Activated CD4-positive, alpha-beta T cell treated with anti-CD3 and anti-CD28 coated beads for 1 hour (primary cell): Measurements from ENCODE around the gene SERF1A.
"Not testable (repeated sequence)": the region's sequence is repeated elsewhere in the genome, so short reads cannot be mapped to it uniquely, and the experiment has no call there.

Experiments
- DNase-seq: peaks from one replicate; pipeline ENCODE4 v3.0.0-alpha.2; 2020

The SERF1A gene

DNA sequence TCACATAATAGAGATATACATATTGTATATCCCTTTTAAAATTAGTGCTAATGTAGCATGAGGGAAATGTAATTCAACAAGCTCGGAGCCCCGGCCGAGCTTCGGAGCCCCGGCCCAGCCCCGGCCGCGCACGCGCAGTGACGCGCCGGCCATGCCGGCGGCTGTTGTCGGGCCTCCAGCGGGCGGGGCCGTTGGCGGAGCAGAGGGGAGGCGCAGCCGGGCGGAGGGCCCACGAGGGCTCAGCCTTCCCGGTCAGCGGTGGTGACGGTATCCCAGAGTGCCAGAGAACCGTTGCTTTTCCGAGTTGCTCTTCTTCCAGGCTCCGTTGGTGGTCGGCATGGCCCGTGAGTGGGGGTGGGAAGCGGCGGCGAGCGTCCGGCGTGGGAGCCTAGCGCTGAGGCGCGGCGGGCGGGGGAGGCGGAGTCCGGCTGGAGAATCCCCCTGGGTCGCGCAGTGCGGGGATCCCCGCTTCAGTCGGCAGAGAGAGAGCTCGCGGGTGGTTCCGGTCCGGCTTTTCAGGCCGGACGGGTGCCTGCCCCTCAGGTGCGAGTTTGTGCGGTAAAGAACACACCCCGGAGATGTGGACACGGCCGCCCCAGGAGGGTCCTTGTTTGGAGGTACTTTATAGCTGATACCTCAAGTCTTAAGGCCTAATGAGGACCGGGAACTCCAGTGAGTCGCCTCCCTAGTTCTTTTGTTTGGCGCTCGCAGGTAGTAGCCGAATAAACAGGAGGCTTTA is at the start of gene SERF1A:
Gene SERF1A (plus strand): TSS at position 137 of the 739 bp plus-strand sequence. CDS start 201 bp downstream, at position 338.
- not testable (repeated sequence) for DNase-seq

DNA sequence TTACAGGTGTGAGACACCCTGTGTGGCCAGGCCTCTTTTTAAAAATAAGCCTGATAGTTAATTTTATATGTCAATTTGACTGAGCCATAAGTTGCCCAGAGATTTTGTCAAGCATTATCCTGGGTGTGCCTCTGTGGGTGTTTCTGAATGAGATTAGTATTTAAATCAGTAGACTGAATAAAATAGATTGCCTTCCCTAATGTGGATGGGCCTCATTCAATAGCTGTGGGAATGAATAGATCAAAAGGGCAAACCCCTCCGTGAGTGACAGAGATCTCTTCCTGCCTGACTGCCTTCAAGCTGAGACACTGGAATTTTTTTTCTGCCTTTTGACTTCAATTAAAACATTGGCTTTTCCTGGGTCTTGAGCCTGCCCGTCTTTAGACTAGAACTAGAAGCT is 33.7 kb upstream of the SERF1A start:
- not testable (repeated sequence) for DNase-seq

DNA sequence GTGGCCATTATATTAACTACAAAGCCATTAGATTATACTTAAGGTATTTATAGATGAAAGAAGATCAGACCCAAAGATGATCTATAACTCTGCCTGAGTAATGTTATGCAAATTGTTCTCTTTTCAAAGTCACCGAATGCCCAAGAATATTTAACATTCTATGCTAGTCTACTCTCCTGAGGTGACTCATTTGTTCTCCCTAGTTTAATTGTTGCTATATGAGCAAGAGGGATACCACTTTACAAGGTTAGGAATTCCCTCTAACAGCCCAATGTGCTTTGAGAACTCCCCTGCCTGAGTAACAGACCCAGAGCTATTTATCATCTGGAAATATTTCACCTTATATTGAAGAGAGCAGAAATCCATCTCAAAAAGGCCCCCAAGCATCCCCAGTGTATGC is 29.8 kb upstream of the SERF1A start:
- DNase-seq, result not testable (repeated sequence)

DNA sequence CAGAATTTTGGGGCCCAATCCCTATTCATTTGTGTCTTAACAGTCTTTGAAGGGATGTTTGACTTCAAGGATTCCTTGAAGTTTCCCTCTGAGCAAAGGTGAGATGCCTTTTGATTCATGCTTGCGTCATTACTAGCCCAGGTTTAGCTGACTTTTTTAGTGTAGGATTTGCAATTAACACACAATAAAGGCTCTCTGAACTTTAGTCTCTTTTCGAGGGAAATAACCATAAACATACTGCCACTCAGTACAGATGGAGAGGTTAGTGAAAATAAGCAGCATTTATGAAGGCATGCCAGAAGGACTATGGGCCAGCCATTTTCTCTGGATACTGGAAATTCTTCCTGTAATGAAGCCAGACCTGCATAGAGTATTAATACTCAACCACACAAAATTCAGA is 4.4 kb upstream of the SERF1A start:
- not testable (repeated sequence) for DNase-seq

DNA sequence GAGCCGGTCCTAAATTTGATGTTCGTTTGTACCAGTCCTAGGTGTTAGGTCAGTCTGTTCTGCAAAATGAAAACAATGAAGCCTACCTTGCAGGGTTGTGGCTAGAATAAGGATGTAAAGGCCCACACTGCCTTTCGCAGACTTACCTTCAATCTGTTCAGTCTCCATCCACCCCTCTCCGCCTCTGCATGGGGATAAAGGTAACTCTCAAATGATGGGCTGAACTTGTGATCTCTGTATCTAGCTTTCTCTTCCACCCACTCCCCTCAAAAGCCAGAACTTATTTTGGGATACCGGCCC is 753 bp downstream of the SERF1A start:
- DNase-seq, result not testable (repeated sequence)

DNA sequence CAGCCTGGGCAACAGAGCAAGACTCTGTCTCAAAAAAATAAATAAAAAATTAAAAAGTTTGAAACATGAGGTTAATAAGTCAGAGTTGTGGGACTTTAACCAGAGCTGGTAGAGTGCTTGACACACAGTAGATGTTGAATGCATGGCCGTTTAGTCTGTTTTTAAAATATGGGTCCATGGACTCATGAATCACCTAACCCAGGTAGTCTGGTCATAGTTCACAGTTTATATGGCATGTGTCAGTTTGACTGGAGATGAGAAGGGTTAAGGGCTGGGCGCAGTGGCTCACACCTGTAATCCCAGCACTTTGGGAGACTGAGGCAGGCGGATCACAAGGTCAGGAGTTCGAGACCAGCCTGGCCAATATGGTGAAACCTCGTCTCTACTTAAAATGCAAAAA is 6.2 kb downstream of the SERF1A start:
- not testable (repeated sequence) for DNase-seq

DNA sequence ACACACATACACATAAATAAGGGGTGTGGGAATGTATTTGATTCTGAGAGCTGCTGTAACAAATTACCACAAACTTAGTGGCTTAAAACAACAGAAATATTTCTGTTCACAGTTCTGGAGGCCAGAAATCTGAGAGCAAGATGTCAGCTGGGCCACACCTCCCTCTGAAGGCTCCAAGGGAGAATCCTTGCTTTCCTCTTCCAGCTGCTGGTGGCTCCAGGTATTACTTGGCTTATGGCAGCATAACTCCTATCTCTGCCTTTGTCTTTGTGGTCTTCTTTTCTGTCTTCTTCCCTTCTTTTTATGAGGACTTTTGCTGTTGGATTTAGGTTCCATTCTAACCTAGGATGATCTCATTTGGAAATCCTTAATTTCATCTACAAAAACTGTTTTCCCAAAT is 16.4 kb downstream of the SERF1A start:
- DNase-seq, result not testable (repeated sequence)

DNA sequence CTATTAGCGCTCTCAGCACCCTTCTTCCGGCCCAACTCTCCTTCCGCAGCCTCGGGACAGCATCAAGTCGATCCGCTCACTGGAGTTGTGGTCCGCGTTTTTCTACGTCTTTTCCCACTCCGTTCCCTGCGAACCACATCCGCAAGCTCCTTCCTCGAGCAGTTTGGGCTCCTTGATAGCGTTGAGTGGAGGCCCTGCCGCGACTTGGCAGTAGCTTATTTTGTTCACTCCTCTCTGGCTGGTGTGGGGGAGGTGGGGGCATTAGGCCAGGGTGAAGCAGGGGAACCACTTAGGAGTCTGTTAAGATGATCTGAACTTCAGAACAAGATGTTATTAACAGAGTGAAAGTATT is 24.7 kb downstream of the SERF1A start:
- DNase-seq, result not testable (repeated sequence)

DNA sequence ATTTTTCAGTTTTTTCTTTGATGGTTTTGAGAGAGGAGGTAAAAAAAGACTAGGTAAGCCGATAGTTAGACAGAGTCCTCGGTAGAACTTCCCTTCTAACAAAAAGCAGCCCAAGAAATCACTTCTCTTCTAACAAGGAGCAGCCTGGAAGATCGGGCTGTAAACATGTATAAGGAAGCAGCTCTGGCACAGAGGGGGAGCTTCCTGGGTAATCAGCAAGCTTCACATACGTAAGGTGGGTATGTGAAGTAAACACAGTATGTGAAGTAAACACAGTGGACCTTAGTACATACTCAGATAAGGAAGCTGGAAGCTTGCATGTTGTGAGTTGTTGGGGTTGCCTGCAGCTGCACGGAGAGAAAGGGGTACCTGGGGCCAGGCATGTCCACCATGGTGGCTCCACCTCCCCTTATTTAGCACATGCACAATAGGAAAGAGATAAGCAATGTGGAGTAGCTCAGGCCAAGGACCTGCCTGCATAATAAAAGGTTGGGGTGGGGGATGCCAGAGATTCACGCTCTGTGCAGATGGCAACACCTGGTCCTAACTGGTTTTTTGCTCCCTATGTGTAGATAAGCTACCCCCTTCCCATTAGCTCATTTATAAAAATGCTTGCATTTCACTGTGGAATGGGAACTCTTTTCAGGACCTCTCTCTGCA is 31.4 kb downstream of the SERF1A start:
- not testable (repeated sequence) for DNase-seq

DNA sequence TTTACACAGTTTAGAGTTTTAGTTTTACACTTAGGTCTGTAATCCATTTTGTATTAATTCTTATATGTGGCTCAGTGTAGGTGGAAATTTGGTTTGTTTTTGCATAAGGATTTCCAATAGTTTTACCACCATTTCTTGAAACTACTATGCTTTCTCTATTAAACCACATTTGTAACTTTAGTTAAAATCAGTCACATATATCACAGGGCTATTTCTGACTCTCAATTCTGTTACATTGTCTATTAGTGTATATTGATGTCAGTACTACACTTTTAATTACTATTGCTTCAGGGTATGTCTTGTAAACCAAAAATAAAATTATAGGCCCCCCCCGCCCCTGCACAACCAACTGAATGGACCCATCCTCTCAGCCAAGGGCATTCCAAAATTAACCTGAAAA is 32.1 kb downstream of the SERF1A start:
- DNase-seq, result not testable (repeated sequence)

DNA sequence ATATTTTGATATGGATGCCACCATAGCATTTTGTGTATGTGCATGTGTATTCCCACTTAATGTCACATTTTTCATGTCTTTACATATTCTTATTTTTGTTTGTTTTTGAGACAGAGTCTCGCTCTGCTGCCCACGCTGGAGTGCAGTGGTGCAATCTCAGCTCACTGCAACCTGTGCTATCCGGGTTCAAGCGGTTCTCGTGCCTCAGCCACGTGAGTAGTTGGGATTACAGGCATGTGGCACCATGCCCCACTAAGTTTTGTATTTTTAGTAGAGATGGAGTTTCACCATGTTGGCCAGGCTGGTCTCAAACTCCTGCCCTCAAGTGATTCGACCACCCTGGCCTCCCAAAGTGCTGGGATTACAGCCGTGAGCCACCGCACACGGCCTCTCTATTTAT is 52.6 kb downstream of the SERF1A start:
- DNase-seq, result not testable (repeated sequence)
